Heart left ventricle (tissue), 16 donors: Measurements from ENCODE around the gene CENPN. TPM values are rescaled to one million over a fixed set of nuclear protein-coding genes. Genes with fewer than 3 reads are reported as not detected.

Experiments
- ATAC-seq, 4 donors: fragments of 200-7000 bp; cut with Tn5 transposase; one replicate each; pipeline ENCODE4 v1.9.1; 2020 to 2022; ENCODE audit warnings: moderate library complexity in 4 of 4, mild to moderate bottlenecking in 3 of 4, moderate number of reproducible peaks in 1 of 4
- DNase-seq, 5 donors: peaks; one replicate each; pipeline ENCODE4 v3.0.0-alpha.2; 2020
- H3K27ac ChIP-seq, 12 donors: fragments of 200-600 bp; sonication (generic) in 4 of 12; one replicate each; pipeline versions ENCODE4 v1.5.0 to v1.8.0; 2016 to 2022; ENCODE audit warnings: mild to moderate bottlenecking in 2 of 12
- H3K27me3 ChIP-seq, 9 donors: fragments of 200-600 bp; sonication (generic) in 2 of 9; one replicate each; pipeline versions ENCODE4 v1.5.1 to v1.8.0; 2016 to 2022; ENCODE audit warnings: mild to moderate bottlenecking in 3 of 9
- H3K36me3 ChIP-seq, 9 donors: fragments of 200-600 bp; sonication (generic) in 2 of 9; one replicate each; pipeline versions ENCODE4 v1.5.0 to v1.8.0; 2018 to 2022; ENCODE audit warnings: mild to moderate bottlenecking in 2 of 9
- H3K4me1 ChIP-seq, 12 donors: fragments of 200-600 bp; sonication (generic) in 4 of 12; one replicate each; pipeline versions ENCODE4 v1.5.0 to v1.8.0; 2016 to 2022; ENCODE audit warnings: mild to moderate bottlenecking in 3 of 12
- H3K4me3 ChIP-seq, 12 donors: fragments of 200-600 bp; sonication (generic) in 4 of 12; one replicate each; pipeline versions ENCODE4 v1.5.0 to v1.8.0; 2017 to 2022; ENCODE audit warnings: mild to moderate bottlenecking in 9 of 12, moderate library complexity in 4 of 12
- H3K9me3 ChIP-seq, 12 donors: fragments of 200-600 bp; sonication (generic) in 4 of 12; one replicate each; pipeline versions ENCODE4 v1.5.0 to v1.8.0; 2016 to 2022; ENCODE audit warnings: mild to moderate bottlenecking in 1 of 12
- POLR2A ChIP-seq, 2 donors: fragments of 450-650 bp; IDR thresholded peaks; one replicate each; pipeline ENCODE4 v1.6.1; 2017; ENCODE audit warnings: antibody characterized with exemption in 2 of 2, mild to moderate bottlenecking in 2 of 2, moderate library complexity in 2 of 2
- WGBS, 4 donors: extraction: QIAGEN DNeasy Blood & Tissue Kit in 2 of 4; methylation state at CpG; one replicate each; pipeline versions ENCODE4 v1.1.5 to v1.1.7; 2013 to 2018; 5-methylcytosine and 5-hydroxymethylcytosine counted together
- intact Hi-C, 10 donors: fragments of 100-400 bp; cut with DNase I; formaldehyde crosslinking; loops; one replicate each; pipeline versions ENCODE4 v1.11.1 to v1.14.2; 2022
- polyA plus RNA-seq, 2 donors: library from polyadenylated mRNA; stranded (reverse); fragments of 200-250 nt; gene quantifications; one replicate each; pipeline ENCODE4 v1.2.3, GENCODE V29; 2013
- total RNA-seq, 9 donors: library from RNA; depleted of rRNA in 2 of 9; stranded (reverse); fragments of >200 nt in 2 of 9; fragmentation: NEBNext Ultra II Directional in 3 of 9; extraction: Animal tissue kit (Norgen Biotek cat#: 25700) in 3 of 9; gene quantifications; one replicate each; pipeline versions ENCODE4 v1.1.0 to v1.2.4, GENCODE V29; 2016 to 2023
- TF ChIP-seq, protein P1 (sequence below), 12 donors: fragments of 200-600 bp; sonication (generic) in 4 of 12; IDR thresholded peaks; one replicate each; pipeline versions ENCODE4 v1.5.0 to v1.8.0; 2018 to 2022; ENCODE audit warnings: antibody characterized with exemption in 12 of 12, mild to moderate bottlenecking in 5 of 12
- donor health status: ischemic (EF 13 %, LVEDD 7.1; RV severe dilation, severe dysfunction).
- donor health status: healthy with polysubstance abuse.
- donor health status: DM: no; HTN: yes; CAD: no.
- donor health status: DM: no; HTN: no; CAD: no.
- donor health status: ischemic (EF 25% LVEDD 6.9; RV normal size, moderate dysfunction).
- donor health status: ischemic (EF 25% LVEDD 5.7; RV mildly dilated, moderate dysfunction).
- donor health status: healthy.
- donor health status: DM: yes; HTN: yes; CAD: no.
- donor health status: ischemic (EF 35%, LVEDD 5.7; RV mildly dilated, moderate dysfunction).
- donor health status: nonischemic (EF 11% LVEDD 7.7; RV severe dilation, severe dysfunction).
- donor health status: DM: yes; HTN: yes; CAD: no.
- donor health status: PGD.
- donor health status: ischemic (EF 29% LVEDD 5.4; RV normal size, mild dysfunction).
- donor health status: nonischemic (EF 23%, LVEDD 6.1; RV moderate dilation, normal function).

CENPN gene
- total and polyA plus RNA-seq, 11 donors = 1.9 to 14.8 (median 10.3) TPM

DNA sequence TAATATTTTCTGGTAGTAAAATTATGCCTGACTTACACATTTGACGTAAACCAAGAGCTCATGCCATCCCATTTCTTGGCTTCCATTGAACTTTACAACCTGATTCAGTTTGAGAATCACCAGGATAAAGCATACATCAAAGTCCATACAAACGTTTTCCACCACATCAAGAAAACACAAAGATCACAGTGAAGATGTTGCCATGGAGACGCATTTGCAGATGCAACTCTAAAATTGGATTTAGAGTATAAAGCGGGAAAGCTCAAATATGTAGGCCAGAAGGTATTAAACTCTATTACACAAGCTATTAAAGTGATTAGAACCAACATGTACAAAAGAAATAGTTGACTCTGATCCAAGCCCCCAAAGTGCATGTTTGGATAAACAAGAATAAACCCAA lies 59.7 kb downstream of the CENPN start:
- Histone ChIP-seq H3K9me3 (no peaks in the 10 kb centered on the region), H3K36me3 (no peaks in the 10 kb centered on the region), H3K27ac (no peak overlapping the region), H3K4me1 (peaks cover 0 to 8% (median 0%) of the 10 kb centered on the region in 12 donors), H3K27me3 (no peaks in the 10 kb centered on the region), H3K4me3 (no peak overlapping the region)
- ATAC-seq = no peak
- TF ChIP-seq POLR2A (IDR thresholded peaks at IDR 0.05) = no peak
- TF ChIP-seq, protein P1, sequence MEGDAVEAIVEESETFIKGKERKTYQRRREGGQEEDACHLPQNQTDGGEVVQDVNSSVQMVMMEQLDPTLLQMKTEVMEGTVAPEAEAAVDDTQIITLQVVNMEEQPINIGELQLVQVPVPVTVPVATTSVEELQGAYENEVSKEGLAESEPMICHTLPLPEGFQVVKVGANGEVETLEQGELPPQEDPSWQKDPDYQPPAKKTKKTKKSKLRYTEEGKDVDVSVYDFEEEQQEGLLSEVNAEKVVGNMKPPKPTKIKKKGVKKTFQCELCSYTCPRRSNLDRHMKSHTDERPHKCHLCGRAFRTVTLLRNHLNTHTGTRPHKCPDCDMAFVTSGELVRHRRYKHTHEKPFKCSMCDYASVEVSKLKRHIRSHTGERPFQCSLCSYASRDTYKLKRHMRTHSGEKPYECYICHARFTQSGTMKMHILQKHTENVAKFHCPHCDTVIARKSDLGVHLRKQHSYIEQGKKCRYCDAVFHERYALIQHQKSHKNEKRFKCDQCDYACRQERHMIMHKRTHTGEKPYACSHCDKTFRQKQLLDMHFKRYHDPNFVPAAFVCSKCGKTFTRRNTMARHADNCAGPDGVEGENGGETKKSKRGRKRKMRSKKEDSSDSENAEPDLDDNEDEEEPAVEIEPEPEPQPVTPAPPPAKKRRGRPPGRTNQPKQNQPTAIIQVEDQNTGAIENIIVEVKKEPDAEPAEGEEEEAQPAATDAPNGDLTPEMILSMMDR (IDR thresholded peaks at IDR 0.05) = no peak
- WGBS, 4 donors = 79 to 82% (median 80%) methylated on average over 4 of the region's 4 CpGs
- intact Hi-C loops = no loop called here
- DNase-seq = no peak

DNA sequence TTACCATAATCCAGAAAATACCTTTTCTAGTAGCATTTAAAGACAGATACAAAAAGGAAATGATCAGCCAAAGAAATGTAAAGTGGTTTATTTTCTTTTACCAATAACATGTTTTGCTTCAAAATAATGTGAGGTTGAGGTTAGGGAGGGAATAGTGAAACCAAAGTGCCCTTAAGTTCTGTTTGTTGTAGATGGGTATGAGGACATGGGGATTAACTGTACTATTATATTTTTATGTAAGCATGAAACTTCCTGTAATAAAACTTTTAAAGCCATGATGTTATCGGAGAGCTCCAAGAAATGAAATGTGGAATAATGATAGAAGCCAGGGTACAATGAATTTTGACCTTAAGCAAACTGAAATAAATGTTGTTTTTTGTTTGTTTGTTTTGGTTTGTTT lies 60.2 kb downstream of the CENPN start:
- no peak overlapping the region for H3K4me3 ChIP-seq
- intact Hi-C loops = no loop called here
- H3K4me1 ChIP-seq = peaks cover 0 to 8% (median 0%) of the 10 kb centered on the region in 12 donors
- H3K36me3 ChIP-seq = no peaks in the 10 kb centered on the region
- ATAC-seq (no peak), DNase-seq (no peak)
- WGBS, 4 donors = 83 to 94% (median 90%) methylated on average over 1 of the region's 1 CpG
- H3K27me3 ChIP-seq = no peaks in the 10 kb centered on the region
- no peak overlapping the region for H3K27ac ChIP-seq
- no peaks in the 10 kb centered on the region for H3K9me3 ChIP-seq
- TF ChIP-seq, protein P1 (IDR thresholded peaks at IDR 0.05) = no peak
- TF ChIP-seq POLR2A (IDR thresholded peaks at IDR 0.05) = no peak

DNA sequence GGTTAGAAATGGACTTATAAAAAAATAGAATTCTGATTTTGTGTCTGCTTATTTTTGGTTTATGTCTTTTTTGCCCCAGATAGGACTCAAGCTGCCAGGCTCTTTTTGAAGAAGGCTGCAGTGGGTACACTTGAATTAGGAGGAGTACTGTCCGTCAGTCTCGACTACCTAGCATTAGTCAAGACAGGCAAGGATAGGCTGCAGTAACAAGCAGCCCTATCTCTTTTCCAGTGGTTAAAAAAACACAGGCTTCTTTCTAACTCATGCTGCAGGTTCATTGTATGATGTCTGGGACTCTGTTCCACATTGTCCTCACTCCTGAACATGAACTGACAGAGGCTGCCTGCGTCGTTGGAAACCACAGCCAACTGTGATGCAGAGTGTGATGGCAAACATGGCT lies 62.0 kb downstream of the CENPN start:
- DNase-seq (no peak), ATAC-seq (no peak)
- Histone ChIP-seq H3K27ac (no peak overlapping the region), H3K9me3 (no peaks in the 10 kb centered on the region), H3K4me3 (no peak overlapping the region), H3K27me3 (no peaks in the 10 kb centered on the region), H3K4me1 (peaks cover 0 to 8% (median 0%) of the 10 kb centered on the region in 12 donors), H3K36me3 (no peaks in the 10 kb centered on the region)
- intact Hi-C loops = no loop called here
- TF ChIP-seq POLR2A (IDR thresholded peaks at IDR 0.05) = no peak
- TF ChIP-seq, protein P1 (IDR thresholded peaks at IDR 0.05) = no peak
- WGBS, 4 donors = 93 to 98% (median 96%) methylated on average over 4 of the region's 4 CpGs

DNA sequence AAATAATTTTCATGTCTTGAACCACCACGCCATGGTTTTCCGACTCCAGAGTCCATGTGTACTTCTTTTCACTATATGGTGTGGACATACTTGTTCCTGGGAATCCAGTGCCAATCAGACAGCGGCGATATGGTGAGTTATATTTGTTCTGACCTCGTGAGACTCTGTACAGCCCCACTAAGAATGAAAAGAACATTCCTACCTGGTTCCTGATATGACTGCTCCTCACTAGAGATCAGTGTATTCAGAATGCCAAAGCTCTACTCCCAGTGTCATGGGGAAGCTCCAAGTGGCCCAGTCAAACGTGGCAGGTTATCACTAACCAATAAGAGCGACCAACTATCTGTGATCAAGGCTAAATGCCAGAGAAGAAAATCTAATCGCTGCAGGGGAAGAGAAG lies 64.0 kb downstream of the CENPN start:
- no peaks in the 10 kb centered on the region for H3K36me3 ChIP-seq
- 46 to 64% (median 56%) methylated on average over 7 to 8 of the region's 8 CpGs for WGBS, 4 donors
- peaks cover 0 to 8% (median 0%) of the 10 kb centered on the region in 12 donors for H3K4me1 ChIP-seq
- H3K27me3 ChIP-seq = no peaks in the 10 kb centered on the region
- intact Hi-C loops = no loop called here
- no peak overlapping the region for H3K4me3 ChIP-seq
- no peaks in the 10 kb centered on the region for H3K9me3 ChIP-seq
- H3K27ac ChIP-seq = no peak overlapping the region
- DNase-seq = no peak
- ATAC-seq = peak in 2 of 4 donors; percentile 29 to 50
- TF ChIP-seq, protein P1 (IDR thresholded peaks at IDR 0.05) = no peak
- no peak for TF ChIP-seq POLR2A (IDR thresholded peaks at IDR 0.05)
